GM12878 (cell line): ENCODE results near the gene RHBDD3. TPM values are rescaled to one million over a fixed set of nuclear protein-coding genes. Genes with fewer than 3 reads are reported as not detected.
"Not testable (repeated sequence)": the region's sequence is repeated elsewhere in the genome, so short reads cannot be mapped to it uniquely, and the experiment has no call there.

Experiments
- ATAC-seq: fragments of 200-7000 bp; cut with Tn5 transposase; 3 replicates; pipeline ENCODE4 v1.9.1; 2020; ENCODE audit warnings: mild to moderate bottlenecking, moderate library complexity
- BruUV-seq: library from RNA; stranded (reverse); fragments of 400-500 nt; replicated peaks from 2 replicates; lab custom pipeline; 2021; lab: Mats Ljungman, UMichigan
- CTCF ChIA-PET: fragments of 300-600 bp; sonication (Branson Sonifier 250); formaldehyde crosslinking; extraction: SDS; loops from one replicate; lab custom pipeline; 2021; ENCODE audit warnings: inconsistent platforms; lab: Yijun Ruan, JAX
- POLR2A ChIA-PET: fragments of 350-600 bp; formaldehyde crosslinking; extraction: SDS; loops from one replicate; lab custom pipeline; 2021; ENCODE audit warnings: inconsistent platforms; lab: Charles Lee
- RAD21 ChIA-PET: fragments of 300-600 bp; sonication (Branson Sonifier 250); formaldehyde crosslinking; loops from one replicate; lab custom pipeline; 2023; ENCODE audit warnings: antibody characterized with exemption; ENCODE audit not compliant: unreplicated experiment; lab: Charles Lee
- SMC1A ChIA-PET: fragments of 300-600 bp; sonication (Branson Sonifier 250); formaldehyde crosslinking; loops from one replicate; lab custom pipeline; 2023; ENCODE audit not compliant: unreplicated experiment, uncharacterized antibody; lab: Charles Lee
- DNase-seq: peaks from one replicate; pipeline ENCODE4 v3.0.0-alpha.2; 2011; ENCODE audit warnings: low read depth, low spot score
- FAIRE-seq: peaks from 3 replicates; lab custom pipeline; 2011; peaks lifted over from hg19 to GRCh38; lab: Jason Lieb, UNC
- H2AFZ ChIP-seq: 2 replicates; pipeline ENCODE4 v1.6.0; 2011; ENCODE audit warnings: low read depth, low read length, control low read depth; ENCODE audit not compliant: control insufficient read depth
- H3K27ac ChIP-seq: 2 replicates; pipeline ENCODE4 v1.5.1; 2011; ENCODE audit warnings: control low read depth; ENCODE audit not compliant: control insufficient read depth, insufficient read depth
- H3K27me3 ChIP-seq, 2 experiments: replicated peaks in 1 of 2; 2 replicates each; pipeline versions ENCODE4 v1.6.0 to v1.6.1; 2011; ENCODE audit warnings: low read length in 1 of 2; ENCODE audit not compliant: control insufficient read depth in 2 of 2, insufficient read depth in 2 of 2
- H3K36me3 ChIP-seq, 2 experiments: 2 replicates each; pipeline ENCODE4 v1.5.1; 2011; ENCODE audit warnings: low read length in 1 of 2; ENCODE audit not compliant: control insufficient read depth in 2 of 2, insufficient read depth in 2 of 2
- H3K4me1 ChIP-seq: 2 replicates; pipeline ENCODE4 v1.6.1; 2011; ENCODE audit warnings: mild to moderate bottlenecking, low read length, moderate library complexity, mixed read lengths; ENCODE audit not compliant: control insufficient read depth, insufficient read depth
- H3K4me2 ChIP-seq: 2 replicates; pipeline ENCODE4 v1.6.0; 2011; ENCODE audit warnings: control low read depth; ENCODE audit not compliant: control insufficient read depth, insufficient read depth
- H3K4me3 ChIP-seq: fragments of 200-600 bp; sonication (generic); 2 replicates; pipeline ENCODE4 v1.5.1; 2016
- H3K79me2 ChIP-seq: 2 replicates; pipeline ENCODE4 v1.6.0; 2011; ENCODE audit warnings: low read length; ENCODE audit not compliant: control insufficient read depth, insufficient read depth
- H3K9ac ChIP-seq: 2 replicates; pipeline ENCODE4 v1.8.0; 2011; ENCODE audit warnings: low read length, control low read depth, mixed read lengths; ENCODE audit not compliant: control insufficient read depth, insufficient read depth
- H3K9me3 ChIP-seq: replicated peaks from 3 replicates; pipeline ENCODE4 v1.5.1; 2011; ENCODE audit warnings: mild to moderate bottlenecking, low read length; ENCODE audit not compliant: control insufficient read depth, insufficient read depth
- H4K20me1 ChIP-seq: 2 replicates; pipeline ENCODE4 v1.6.0; 2011; ENCODE audit not compliant: control insufficient read depth, insufficient read depth
- BHLHE40 ChIP-seq, 2 experiments: fragments of 450-650 bp in 1 of 2; IDR thresholded peaks; 2 replicates each; pipeline ENCODE4 v1.6.1; 2011 to 2017; ENCODE audit warnings: low read depth in 2 of 2, borderline replicate concordance in 1 of 2, improper control_type of control experiment in 1 of 2, low read length in 1 of 2, mild to moderate bottlenecking in 1 of 2
- ETV6 ChIP-seq, 2 experiments: fragments of 450-650 bp in 1 of 2; IDR thresholded peaks in 1 of 2; conservative IDR thresholded peaks in 1 of 2; 2 replicates each; pipeline ENCODE4 v1.6.1; 2014; ENCODE audit warnings: antibody characterized with exemption in 1 of 2, borderline replicate concordance in 1 of 2, low read depth in 1 of 2, mild to moderate bottlenecking in 1 of 2, moderate library complexity in 1 of 2
- HCFC1 ChIP-seq: fragments of 150-350 bp; IDR thresholded peaks from 2 replicates; pipeline ENCODE4 v1.6.1; 2014; ENCODE audit warnings: low read length
- POLR2AphosphoS5 ChIP-seq: IDR thresholded peaks from 2 replicates; pipeline ENCODE4 v1.6.1; 2011; ENCODE audit warnings: mild to moderate bottlenecking, low read length, inconsistent platforms
- RUNX3 ChIP-seq: IDR thresholded peaks from 2 replicates; pipeline ENCODE4 v1.6.1; 2012; ENCODE audit warnings: low read length, inconsistent platforms
- SMAD5 ChIP-seq: IDR thresholded peaks from 2 replicates; pipeline ENCODE4 v1.6.1; 2016; ENCODE audit warnings: antibody characterized with exemption, low read depth
- TCF12 ChIP-seq: IDR thresholded peaks from 2 replicates; pipeline ENCODE4 v1.6.1; 2011; ENCODE audit warnings: low read depth, mild to moderate bottlenecking, low read length
- YBX1 ChIP-seq: fragments of 450-650 bp; IDR thresholded peaks from 2 replicates; pipeline ENCODE4 v1.6.1; 2016; ENCODE audit warnings: antibody characterized with exemption
- ZNF24 ChIP-seq: fragments of 450-650 bp; IDR thresholded peaks from 2 replicates; pipeline ENCODE4 v1.6.1; 2017; ENCODE audit warnings: antibody characterized with exemption, mild to moderate bottlenecking
- WGBS: methylation state at CpG from one replicate; pipeline ENCODE4 v1.1.6; 2016; ENCODE audit warnings: low lambda C conversion rate; ENCODE audit not compliant: insufficient replicate concordance, insufficient coverage; ENCODE audit errors: missing lambda C conversion rate; 5-methylcytosine and 5-hydroxymethylcytosine counted together
- in situ Hi-C: fragments of 300-500 bp; cut with MboI; formaldehyde crosslinking; loops from 9 replicates; pipeline ENCODE4 v1.14.3; 2018; ENCODE audit warnings: mixed read lengths
- intact Hi-C: fragments of 100-400 bp; cut with micrococcal nuclease; formaldehyde crosslinking; loops from one replicate; pipeline ENCODE4 v1.14.2; 2022; ENCODE audit not compliant: unreplicated experiment
- polyA plus RNA-seq, 11 experiments: library from polyadenylated mRNA; depleted of rRNA in 4 of 11; unstranded in 6 of 11; stranded (reverse) in 5 of 11; fragments of >200 nt; fragmentation: Nextera tagmentation in 4 of 11; fragmentation: Illumina TruSeq in 1 of 11; extraction: Ambion mirVana in 4 of 11; extraction: Trizol in 1 of 11; gene quantifications; 1 replicate in 1 of 11; 2 replicates in 10 of 11; pipeline versions ENCODE4 v1.2.1 to v1.2.3, GENCODE V29; 2011 to 2016; ENCODE audit warnings: inconsistent platforms in 2 of 11, missing spikeins in 2 of 11, low read depth in 1 of 11
- total RNA-seq, 4 experiments: library from RNA; depleted of rRNA in 3 of 4; stranded (reverse); fragments of >200 nt in 3 of 4; fragmentation: Illumina TruSeq in 1 of 4; extraction: Trizol in 1 of 4; gene quantifications; 2 replicates each; pipeline versions ENCODE4 v1.2.1 to v1.2.3, GENCODE V29; 2013 to 2021

RHBDD3 gene
- total and polyA plus RNA-seq, 10 of the 15 experiments (the other 5 are each of a cell fraction or from before 2014, with no cell fraction given): 0.27 to 41.2 (median 20.1) TPM

DNA sequence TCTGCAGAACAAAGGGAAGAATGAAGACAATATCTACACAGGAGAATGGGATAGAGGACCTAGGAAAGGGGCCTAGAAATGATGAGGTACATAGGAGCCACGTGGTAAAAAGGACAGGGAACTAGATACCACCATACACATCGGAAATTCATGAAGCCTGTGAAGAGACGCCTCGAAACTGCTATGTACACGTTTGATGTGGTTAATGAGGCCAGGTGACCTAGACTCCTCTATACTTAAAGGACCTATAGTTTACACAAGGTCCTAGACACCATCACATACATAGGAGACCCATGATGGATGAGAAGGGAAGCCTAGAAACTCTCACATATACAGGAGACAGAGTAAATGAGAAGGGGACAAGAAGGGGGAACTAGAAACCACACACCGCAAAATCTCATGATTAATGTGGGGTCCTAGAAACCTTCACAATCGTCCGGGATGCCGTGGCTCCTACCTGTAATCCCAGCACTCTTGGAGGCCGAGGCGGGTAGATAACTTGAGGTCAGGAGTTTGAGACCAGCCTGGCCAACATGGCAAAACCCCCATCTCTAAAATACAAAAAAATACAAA is 23.8 kb downstream of the RHBDD3 start:
- ATAC-seq: peak; percentile 27; the same call in 2 of the 3 replicates

DNA sequence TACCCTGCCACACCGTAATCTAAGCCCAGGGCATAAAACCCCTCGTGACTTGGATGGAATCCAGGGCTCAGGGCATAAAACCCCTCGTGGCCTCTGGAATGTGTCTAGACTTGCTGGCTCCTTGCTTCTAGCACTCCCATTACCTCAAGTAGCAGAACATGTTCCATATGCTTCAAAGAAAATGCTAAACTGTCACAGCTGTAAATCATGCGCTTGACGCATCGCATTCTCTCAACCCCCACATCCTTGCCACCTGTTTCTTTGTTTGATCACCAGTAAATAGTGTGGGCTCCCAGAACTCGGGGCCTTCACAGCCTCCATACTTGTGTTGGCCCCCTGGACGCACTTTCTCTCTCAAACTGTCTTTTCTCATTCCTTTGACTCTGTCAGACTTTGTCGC is 27.3 kb downstream of the RHBDD3 start:
- H3K4me1 ChIP-seq, H3K79me2 ChIP-seq, H3K36me3 ChIP-seq, SMC1A ChIA-PET, H3K27me3 ChIP-seq, H4K20me1 ChIP-seq, BruUV-seq, intact Hi-C loops, FAIRE-seq, H3K27ac ChIP-seq, ATAC-seq, in situ Hi-C loops, H3K9me3 ChIP-seq, H3K9ac ChIP-seq, RAD21 ChIA-PET, H3K4me3 ChIP-seq, H2AFZ ChIP-seq, DNase-seq, H3K4me2 ChIP-seq: not testable (repeated sequence)
- CTCF ChIA-PET: interaction anchor here (0.8 kb wide), 1 partner anchor 37 kb away, joined by 3 read pairs; no protein-coding TSS in a partner anchor
- POLR2A ChIA-PET: interaction anchor here (1.2 kb wide), 1 partner anchor 12 kb away, joined by 3 read pairs; no protein-coding TSS in a partner anchor
- 79% methylated on average over 9 of the region's 9 CpGs for WGBS

More for the DNA sequence above, 23.8 kb downstream of the RHBDD3 start:
- H3K79me2 ChIP-seq: no peaks in the 10 kb centered on the region
- H3K9ac ChIP-seq: no peak overlapping the region
- no peak for DNase-seq
- peaks cover 5% of the 10 kb centered on the region; the same call in 1 of the 3 replicates for H3K9me3 ChIP-seq
- no peak for FAIRE-seq
- WGBS: 78% methylated on average over 11 of the region's 11 CpGs
- H3K36me3 ChIP-seq: no peaks in the 10 kb centered on the region
- ChIA-PET SMC1A (interaction anchor here (1.4 to 2.2 kb wide), 6 partner anchors 41 to 204 kb away, joined by 5 to 26 read pairs (median 10); no protein-coding TSS in a partner anchor), CTCF (interaction anchor here (1.1 to 2.5 kb wide), 11 partner anchors 8 to 190 kb away, joined by 3 to 62 read pairs (median 14); partner anchors contain the start of gene EMID1), POLR2A (interaction anchor here (1.6 kb wide), 1 partner anchor 42 kb away, joined by 5 read pairs; no protein-coding TSS in a partner anchor), RAD21 (interaction anchor here (1.7 to 2.3 kb wide), 6 partner anchors 24 to 90 kb away, joined by 6 to 26 read pairs (median 16); partner anchors contain the start of gene EMID1)
- H3K4me1 ChIP-seq: no peaks in the 10 kb centered on the region
- H3K4me3 ChIP-seq: no peak overlapping the region
- no peak overlapping the region for H3K27ac ChIP-seq
- no peak for TF ChIP-seq ZNF24
- peak in 1 of 2 experiments; percentile 9; a peak in 1 of 4 replicates for TF ChIP-seq BHLHE40 (IDR thresholded peaks at IDR 0.05; ENCODE audit: borderline replicate concordance in 1 of 2, low read depth in 2 of 2, low read length in 1 of 2)
- TF ChIP-seq HCFC1: no peak
- TF ChIP-seq RUNX3: 0 out of 2 replicates have a peak, but pooled peaks have one; percentile 5
- TF ChIP-seq YBX1: no peak
- no peak for TF ChIP-seq SMAD5
- no peak for TF ChIP-seq ETV6 (conservative IDR thresholded peaks at IDR 0.05 in 1 of 2, IDR thresholded peaks at IDR 0.05 in 1 of 2; ENCODE audit: borderline replicate concordance in 1 of 2, low read depth in 1 of 2)
- no peak for TF ChIP-seq TCF12
- no peak for TF ChIP-seq POLR2AphosphoS5
- no peaks in the 10 kb centered on the region for H3K27me3 ChIP-seq
- H2AFZ ChIP-seq: no peak overlapping the region
- H3K4me2 ChIP-seq: no peak overlapping the region
- BruUV-seq: no TSS peak
- in situ Hi-C loops: no loop called here
- intact Hi-C loops: loop anchor here (2.0 kb wide), 1 partner anchor 35 kb away; no protein-coding TSS in a partner anchor
- no peaks in the 10 kb centered on the region for H4K20me1 ChIP-seq
